ENCODE measurements around the gene FRMPD2.
"Not testable (repeated sequence)": the region's sequence is repeated elsewhere in the genome, so short reads cannot be mapped to it uniquely, and the experiment has no call there.

Gene FRMPD2

DNA sequence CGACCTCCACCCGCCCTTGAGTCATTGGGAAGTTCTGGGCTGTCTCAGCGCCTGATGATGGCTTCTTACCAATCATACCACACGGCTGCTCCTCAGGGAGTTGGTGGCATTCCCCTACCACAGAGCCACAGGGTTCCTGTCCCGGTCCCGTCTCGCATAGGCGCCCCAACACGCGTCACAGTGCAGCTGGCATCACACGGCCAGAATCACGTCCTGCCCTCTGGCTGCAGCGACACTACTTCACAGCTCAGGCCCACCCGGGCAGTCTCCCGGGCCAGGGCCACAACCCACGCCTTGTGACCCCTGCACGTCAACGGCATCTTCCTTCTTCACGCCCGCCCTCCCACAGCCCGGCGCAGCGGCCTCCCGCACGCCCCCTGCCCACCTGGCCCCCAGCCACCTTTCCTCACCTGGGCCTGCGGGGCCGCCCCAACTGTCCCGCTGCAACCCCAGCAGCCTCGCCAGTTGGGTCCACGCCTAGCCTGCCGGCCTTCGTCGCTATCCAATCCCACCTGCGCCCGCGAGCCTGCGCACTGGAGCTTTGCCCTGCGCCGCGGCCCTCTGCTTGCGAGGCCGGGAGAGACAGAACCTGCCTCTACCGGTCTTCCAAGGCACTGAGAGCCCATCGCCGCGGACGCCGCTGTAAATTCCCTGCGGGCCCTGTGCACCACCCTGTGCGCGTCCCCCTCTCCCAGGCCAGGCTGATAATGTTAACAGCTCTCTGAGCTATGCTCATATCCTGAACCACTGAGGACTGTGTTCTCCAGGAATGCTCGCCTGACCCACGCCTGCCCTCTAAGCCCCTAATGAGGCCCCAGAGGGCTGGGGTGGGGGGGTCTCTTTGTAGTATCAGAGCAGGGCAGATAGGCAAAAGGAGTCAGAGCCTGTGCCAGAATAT lies 134.3 kb downstream of the FRMPD2 start:
- DNase-seq (ENCODE audit: low read depth in 2 of 2) = not testable (repeated sequence)

- not testable (repeated sequence) for DNase-seq (ENCODE audit: low read depth in 2 of 2)
Measured at GRCh38 chr10:48128954-48129353, 145.5 kb downstream of the FRMPD2 start.

DNA sequence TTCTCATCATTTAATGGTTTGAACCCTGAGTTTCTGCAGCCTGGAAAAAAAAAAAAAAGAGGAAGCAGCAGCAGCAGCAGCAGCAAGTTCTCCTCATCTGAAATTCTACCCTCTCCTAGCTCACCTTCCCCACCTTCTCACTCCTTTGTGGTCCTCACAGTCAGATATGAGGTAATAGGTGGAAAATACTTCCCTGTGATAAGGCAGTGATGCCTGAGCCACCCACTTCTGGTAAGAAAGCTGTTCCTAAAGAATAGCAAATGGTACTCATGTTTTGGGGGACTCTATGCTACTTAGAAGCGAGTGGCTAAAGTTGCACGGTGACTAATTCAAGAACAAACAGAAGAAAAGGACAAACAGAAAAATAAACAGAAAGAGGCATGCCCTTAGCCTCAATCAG lies 148.2 kb downstream of the FRMPD2 start:
- DNase-seq (ENCODE audit: low read depth in 2 of 2) = not testable (repeated sequence)

DNA sequence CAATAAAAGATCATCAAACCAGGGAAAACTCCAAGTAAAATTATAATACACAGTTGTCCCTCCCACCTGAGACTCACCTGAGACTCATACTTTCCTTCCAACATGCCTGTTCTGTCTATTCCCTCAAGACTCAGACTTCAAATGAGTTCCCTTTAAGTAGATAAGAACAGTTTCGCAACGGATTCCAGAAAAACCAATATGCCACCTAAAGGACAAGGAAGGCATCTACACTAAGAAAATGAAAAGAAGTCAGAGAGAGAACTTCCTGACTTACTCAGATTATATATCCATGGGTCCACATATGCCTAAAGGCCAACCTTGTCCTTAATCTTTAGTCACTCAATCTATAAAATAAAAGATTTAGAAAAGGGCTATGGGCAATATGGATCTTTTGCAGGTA lies 148.9 kb downstream of the FRMPD2 start:
- DNase-seq (ENCODE audit: low read depth in 2 of 2) = not testable (repeated sequence)

- DNase-seq (ENCODE audit: low read depth in 2 of 2) = not testable (repeated sequence)
Measured at GRCh38 chr10:48122618-48123017, 151.9 kb downstream of the FRMPD2 start.

DNA sequence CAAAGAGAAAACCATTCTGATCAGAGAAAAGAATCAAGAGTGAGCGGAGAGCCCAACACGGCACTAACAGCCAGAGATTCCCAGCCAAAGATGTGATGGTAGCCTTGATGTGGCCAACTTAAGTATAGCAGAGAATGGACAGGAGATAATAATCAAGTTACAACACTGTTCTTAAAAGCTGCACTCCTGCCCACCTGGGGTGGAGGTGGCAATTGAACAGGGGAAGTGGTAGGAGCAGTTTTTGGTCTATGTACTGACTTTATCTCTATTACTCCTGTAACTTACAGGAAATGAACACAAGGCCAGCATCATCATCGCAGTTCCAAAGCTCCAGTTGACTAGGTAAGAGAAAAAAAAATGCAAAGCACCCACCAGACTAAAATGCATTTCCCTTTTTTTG lies 164.2 kb downstream of the FRMPD2 start:
- DNase-seq (ENCODE audit: low read depth in 2 of 2) = not testable (repeated sequence)
